Liver (tissue), 3 donors: Measurements from ENCODE around the gene DTNA.

Experiments used
- EGR1 ChIP-seq, 2 donors: IDR thresholded peaks; 2 replicates each; pipeline ENCODE4 v1.6.1; 2016 to 2018; ENCODE audit warnings: antibody characterized with exemption in 2 of 2, low read depth in 2 of 2
- TF ChIP-seq, protein P1 (sequence below): fragments of 150-350 bp; IDR thresholded peaks from 2 replicates; pipeline ENCODE4 v1.5.1; 2017; ENCODE audit warnings: improper control_type of control experiment, low read depth, low read length; ENCODE audit not compliant: missing input control
- donor health status: healthy.
- donor health status: healthy.

DNA sequence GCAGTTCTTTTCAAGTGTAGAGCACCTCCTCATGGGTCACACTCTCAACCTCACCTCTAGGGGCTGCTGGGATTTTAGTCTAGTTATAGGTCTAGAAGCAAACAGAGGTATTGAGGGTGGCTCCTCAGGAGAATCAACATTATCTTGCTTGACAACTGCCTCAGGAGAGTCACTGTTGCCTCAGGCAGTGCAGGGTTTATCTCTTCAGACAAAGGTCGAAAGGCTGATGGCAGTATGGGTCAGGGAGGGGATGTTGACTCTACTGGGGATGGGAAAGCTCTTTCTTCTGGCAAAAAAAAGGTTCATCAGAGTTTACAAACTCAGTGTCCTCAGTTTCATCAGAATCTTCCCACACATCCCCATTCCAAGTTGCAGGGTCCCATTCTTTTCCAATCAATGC lies 24.0 kb downstream of the DTNA start:
- TF ChIP-seq, protein P1, sequence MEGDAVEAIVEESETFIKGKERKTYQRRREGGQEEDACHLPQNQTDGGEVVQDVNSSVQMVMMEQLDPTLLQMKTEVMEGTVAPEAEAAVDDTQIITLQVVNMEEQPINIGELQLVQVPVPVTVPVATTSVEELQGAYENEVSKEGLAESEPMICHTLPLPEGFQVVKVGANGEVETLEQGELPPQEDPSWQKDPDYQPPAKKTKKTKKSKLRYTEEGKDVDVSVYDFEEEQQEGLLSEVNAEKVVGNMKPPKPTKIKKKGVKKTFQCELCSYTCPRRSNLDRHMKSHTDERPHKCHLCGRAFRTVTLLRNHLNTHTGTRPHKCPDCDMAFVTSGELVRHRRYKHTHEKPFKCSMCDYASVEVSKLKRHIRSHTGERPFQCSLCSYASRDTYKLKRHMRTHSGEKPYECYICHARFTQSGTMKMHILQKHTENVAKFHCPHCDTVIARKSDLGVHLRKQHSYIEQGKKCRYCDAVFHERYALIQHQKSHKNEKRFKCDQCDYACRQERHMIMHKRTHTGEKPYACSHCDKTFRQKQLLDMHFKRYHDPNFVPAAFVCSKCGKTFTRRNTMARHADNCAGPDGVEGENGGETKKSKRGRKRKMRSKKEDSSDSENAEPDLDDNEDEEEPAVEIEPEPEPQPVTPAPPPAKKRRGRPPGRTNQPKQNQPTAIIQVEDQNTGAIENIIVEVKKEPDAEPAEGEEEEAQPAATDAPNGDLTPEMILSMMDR: no peak
- TF ChIP-seq EGR1 (IDR thresholded peaks at IDR 0.05; ENCODE audit: low read depth in 2 of 2): no peak
